HepG2 (cell line): ENCODE data around the gene C20orf141. TPM values are rescaled to one million over a fixed set of nuclear protein-coding genes. Genes with fewer than 3 reads are reported as not detected.

Experiments
- ARID2 ChIP-seq: sonication (generic); formaldehyde crosslinking; IDR thresholded peaks from 2 replicates; pipeline ENCODE4 v1.8.1; 2022; ENCODE audit warnings: mild to moderate bottlenecking, missing genetic modification reagents, borderline replicate concordance
- HINFP ChIP-seq: sonication (generic); formaldehyde crosslinking; IDR thresholded peaks from 2 replicates; pipeline ENCODE4 v1.4.0; 2020; ENCODE audit warnings: low read depth, mild to moderate bottlenecking, missing genetic modification reagents
- KAT7 ChIP-seq: IDR thresholded peaks from 2 replicates; pipeline ENCODE4 v1.6.1; 2018; ENCODE audit warnings: borderline replicate concordance, missing compliant biosample characterization
- KLF11 ChIP-seq: IDR thresholded peaks from 2 replicates; pipeline ENCODE4 v1.6.1; 2016; ENCODE audit warnings: missing compliant biosample characterization
- MTA1 ChIP-seq: sonication (generic); formaldehyde crosslinking; IDR thresholded peaks from 2 replicates; pipeline ENCODE4 v1.4.0; 2020; ENCODE audit warnings: missing genetic modification reagents, mild to moderate bottlenecking, borderline replicate concordance
- POGK ChIP-seq: sonication (generic); formaldehyde crosslinking; conservative IDR thresholded peaks from 2 replicates; pipeline ENCODE4 v1.8.0; 2022; ENCODE audit warnings: mild to moderate bottlenecking, moderate library complexity, missing genetic modification reagents
- RCOR2 ChIP-seq: IDR thresholded peaks from 2 replicates; pipeline ENCODE4 v1.6.1; 2016; ENCODE audit warnings: missing biosample characterization, missing genetic modification reagents
- RFX1 ChIP-seq: fragments of 450-650 bp; IDR thresholded peaks from 2 replicates; pipeline ENCODE4 v1.6.1; 2017
- SRSF9 ChIP-seq: fragments of 200-400 bp; formaldehyde crosslinking; IDR thresholded peaks from 2 replicates; pipeline ENCODE4 v1.6.1; 2018; ENCODE audit warnings: borderline replicate concordance, mild to moderate bottlenecking, low read depth, low read length; ENCODE audit not compliant: insufficient read depth, poor library complexity, severe bottlenecking
- ZBTB2 ChIP-seq: sonication (generic); formaldehyde crosslinking; IDR thresholded peaks from 2 replicates; pipeline ENCODE4 v1.8.0; 2022; ENCODE audit warnings: low read depth, missing genetic modification reagents
- ZBTB34 ChIP-seq: sonication (generic); formaldehyde crosslinking; IDR thresholded peaks from 2 replicates; pipeline ENCODE4 v1.8.0; 2022; ENCODE audit warnings: mild to moderate bottlenecking, missing genetic modification reagents
- ZNF18 ChIP-seq: sonication (generic); formaldehyde crosslinking; IDR thresholded peaks from 2 replicates; pipeline ENCODE4 v1.8.0; 2022; ENCODE audit warnings: mild to moderate bottlenecking, missing genetic modification reagents; ENCODE audit not compliant: insufficient replicate concordance
- ZNF232 ChIP-seq: sonication (generic); formaldehyde crosslinking; IDR thresholded peaks from 2 replicates; pipeline ENCODE4 v1.4.0; 2020; ENCODE audit warnings: missing genetic modification reagents, borderline replicate concordance
- ZNF543 ChIP-seq: sonication (generic); formaldehyde crosslinking; IDR thresholded peaks from 2 replicates; pipeline ENCODE4 v1.4.0; 2020; ENCODE audit warnings: mild to moderate bottlenecking, missing genetic modification reagents
- ZNF639 ChIP-seq: conservative IDR thresholded peaks from 2 replicates; pipeline ENCODE4 v1.6.1; 2018; ENCODE audit warnings: missing genetic modification reagents
- polyA plus RNA-seq, 8 experiments: library from polyadenylated mRNA; depleted of rRNA in 3 of 8; stranded (reverse) in 7 of 8; unstranded in 1 of 8; fragments of >200 nt; fragmentation: Illumina TruSeq in 4 of 8; extraction: Trizol in 4 of 8; gene quantifications; 2 replicates each; pipeline versions ENCODE4 v1.2.1 to v1.2.3, GENCODE V29; 2011 to 2016; ENCODE audit warnings: low read depth in 4 of 8, missing spikeins in 1 of 8, mixed read lengths in 1 of 8; ENCODE audit not compliant: insufficient read depth in 1 of 8
- total RNA-seq, 5 experiments: library from RNA; depleted of rRNA; stranded (reverse); fragments of >200 nt; fragmentation: Illumina TruSeq; extraction: Trizol; gene quantifications; 2 replicates each; pipeline ENCODE4 v1.2.3, GENCODE V29; 2016; ENCODE audit warnings: low read depth in 1 of 5
- TF ChIP-seq, protein P1 (sequence below): sonication (generic); formaldehyde crosslinking; conservative IDR thresholded peaks from 2 replicates; pipeline ENCODE4 v1.5.0; 2020; ENCODE audit warnings: missing genetic modification reagents

Gene C20orf141
- total and polyA plus RNA-seq, 2 of the 13 experiments (the other 11 are each of a cell fraction or from before 2014, with no cell fraction given), result not detected

DNA sequence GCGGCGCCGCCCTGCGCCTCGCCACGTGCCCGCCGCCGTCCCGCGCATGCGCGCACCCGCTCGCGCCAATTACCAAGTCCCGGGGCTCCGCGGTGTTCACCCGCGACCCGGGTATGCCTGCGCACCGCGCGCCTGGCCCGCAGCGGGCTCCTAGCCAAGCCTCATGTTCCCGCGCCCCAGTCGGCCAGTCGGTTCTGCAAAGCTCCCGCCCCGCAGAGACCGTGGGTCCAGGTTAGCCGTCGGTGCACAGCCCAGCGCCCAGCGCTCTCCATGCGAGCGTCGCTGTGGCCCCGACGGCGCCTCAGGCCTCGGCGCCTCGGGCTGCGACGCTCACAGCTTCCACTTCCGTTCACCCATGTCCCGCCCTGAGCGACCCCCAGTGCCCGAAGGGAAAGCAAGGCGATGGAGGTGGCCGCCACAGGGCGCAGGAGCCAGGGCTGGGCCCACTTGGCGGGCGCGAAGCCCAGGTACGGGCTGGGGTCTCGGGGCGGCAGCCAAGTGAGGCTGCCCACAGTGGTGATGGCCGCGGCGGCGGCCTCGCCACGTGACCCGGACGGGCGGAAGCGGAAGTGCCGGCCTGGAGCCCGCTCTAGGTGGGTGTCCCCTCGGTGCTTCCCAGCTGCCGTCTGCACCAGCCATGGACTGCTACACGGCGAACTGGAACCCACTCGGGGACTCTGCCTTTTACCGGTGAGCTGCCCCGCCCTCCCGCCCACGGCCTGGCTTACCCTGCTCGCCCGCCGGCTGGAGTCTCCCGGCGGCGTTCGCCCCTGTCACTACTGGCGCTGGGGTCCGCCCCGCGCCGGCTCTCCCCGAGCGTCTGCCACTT lies 25.6 kb downstream of the C20orf141 start, which contains the start of the genes PCED1A and VPS16 (continued):
- TF ChIP-seq ZBTB34, result 0 out of 2 replicates have a peak, but pooled peaks have one; percentile 36
- peak; percentile 88 for TF ChIP-seq ZNF232 (CRISPR knock-in tag)
- TF ChIP-seq MTA1 (CRISPR knock-in tag), result peak; percentile 72; the same call in 1 of the 2 replicates
- peak; percentile 83; the same call in 1 of the 2 replicates for TF ChIP-seq HINFP (CRISPR knock-in tag)
- TF ChIP-seq KAT7 (CRISPR knock-in tag), result peak; percentile 93; the same call in 1 of the 2 replicates
- peak; percentile 80 for TF ChIP-seq ZBTB2
- TF ChIP-seq ZNF639, result no peak
- peak; percentile 99 for TF ChIP-seq ARID2
- TF ChIP-seq KLF11 (CRISPR knock-in tag), result peak; percentile 23; the same call in 1 of the 2 replicates
- no peak for TF ChIP-seq RFX1
- TF ChIP-seq, protein P1, sequence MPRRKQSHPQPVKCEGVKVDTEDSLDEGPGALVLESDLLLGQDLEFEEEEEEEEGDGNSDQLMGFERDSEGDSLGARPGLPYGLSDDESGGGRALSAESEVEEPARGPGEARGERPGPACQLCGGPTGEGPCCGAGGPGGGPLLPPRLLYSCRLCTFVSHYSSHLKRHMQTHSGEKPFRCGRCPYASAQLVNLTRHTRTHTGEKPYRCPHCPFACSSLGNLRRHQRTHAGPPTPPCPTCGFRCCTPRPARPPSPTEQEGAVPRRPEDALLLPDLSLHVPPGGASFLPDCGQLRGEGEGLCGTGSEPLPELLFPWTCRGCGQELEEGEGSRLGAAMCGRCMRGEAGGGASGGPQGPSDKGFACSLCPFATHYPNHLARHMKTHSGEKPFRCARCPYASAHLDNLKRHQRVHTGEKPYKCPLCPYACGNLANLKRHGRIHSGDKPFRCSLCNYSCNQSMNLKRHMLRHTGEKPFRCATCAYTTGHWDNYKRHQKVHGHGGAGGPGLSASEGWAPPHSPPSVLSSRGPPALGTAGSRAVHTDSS (CRISPR knock-in tag), result no peak; the same call in 1 of the 2 replicates
- TF ChIP-seq RCOR2 (CRISPR knock-in tag), result peak; percentile 73; the same call in 1 of the 2 replicates
- TF ChIP-seq POGK (CRISPR knock-in tag), result peak; percentile 97
- TF ChIP-seq ZNF543 (CRISPR knock-in tag), result peak; percentile 99
- no peak for TF ChIP-seq SRSF9
- peak; percentile 75 for TF ChIP-seq ZNF18 (CRISPR knock-in tag)
